CD4-positive, alpha-beta T cell treated with Interleukin-21 for 1 hour (primary cell): ENCODE data around the gene DSCAML1.

Source experiments
- DNase-seq: peaks from one replicate; pipeline ENCODE4 v3.0.0-alpha.2; 2020

Gene DSCAML1

DNA sequence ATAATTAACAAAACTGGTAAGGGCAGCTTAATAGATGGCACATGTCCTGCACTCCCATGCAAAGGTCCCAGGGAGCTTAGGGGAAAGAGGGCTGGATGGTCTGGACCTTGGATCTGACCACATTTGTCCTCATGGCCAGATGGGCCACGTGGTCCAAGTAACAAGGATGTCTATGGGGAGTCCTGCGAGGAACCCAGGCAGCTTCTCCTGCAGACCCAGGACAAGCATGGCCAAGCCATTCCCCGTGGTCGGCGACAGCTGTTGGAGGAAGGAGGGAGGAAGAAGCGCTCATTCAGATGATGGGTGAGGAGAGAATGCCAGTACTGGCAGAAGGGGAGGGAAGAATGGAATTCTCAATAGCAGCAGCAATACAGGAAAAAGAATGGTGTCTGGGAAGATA, 109.2 kb downstream of the DSCAML1 start:
- DNase-seq: no peak

DNA sequence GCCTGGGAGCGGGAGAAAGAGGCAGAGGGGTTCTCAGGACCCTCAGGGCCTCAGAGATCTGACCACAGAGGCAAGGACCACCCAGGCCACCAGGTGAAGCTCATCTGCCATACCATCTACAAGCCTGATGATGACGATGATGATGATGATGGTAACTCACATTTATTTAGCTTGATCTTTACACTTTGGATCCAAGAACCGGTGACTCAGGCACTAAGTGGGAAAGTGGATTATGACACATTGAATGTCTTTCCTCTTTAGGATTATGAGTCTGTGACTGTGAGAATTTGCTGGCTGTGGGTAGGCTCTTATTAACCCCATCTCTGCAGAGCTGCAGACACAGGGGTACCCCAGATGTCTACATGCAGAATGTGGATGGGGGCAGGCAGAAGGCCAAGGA, 110.3 kb downstream of the DSCAML1 start:
- DNase-seq: no peak

DNA sequence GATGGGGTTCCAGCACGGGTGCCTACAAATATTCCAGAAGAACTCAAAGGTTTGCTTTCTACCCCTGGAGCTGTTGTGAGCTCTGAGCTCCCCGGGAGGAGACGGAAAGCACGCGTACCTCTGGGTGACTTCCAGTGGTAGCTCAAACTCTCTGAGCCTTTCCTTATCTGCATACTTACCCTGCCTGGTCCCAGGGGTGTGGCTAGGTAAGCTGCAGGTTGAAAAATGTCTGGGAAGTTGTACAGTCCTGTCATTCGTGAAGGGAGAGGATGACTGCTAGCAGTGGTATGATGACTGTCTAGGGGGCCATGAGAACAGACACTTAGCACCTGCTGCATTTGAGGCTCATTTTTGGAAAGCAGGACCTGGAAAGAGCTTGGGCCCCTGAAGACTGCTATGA, 111.5 kb downstream of the DSCAML1 start:
- no peak for DNase-seq

DNA sequence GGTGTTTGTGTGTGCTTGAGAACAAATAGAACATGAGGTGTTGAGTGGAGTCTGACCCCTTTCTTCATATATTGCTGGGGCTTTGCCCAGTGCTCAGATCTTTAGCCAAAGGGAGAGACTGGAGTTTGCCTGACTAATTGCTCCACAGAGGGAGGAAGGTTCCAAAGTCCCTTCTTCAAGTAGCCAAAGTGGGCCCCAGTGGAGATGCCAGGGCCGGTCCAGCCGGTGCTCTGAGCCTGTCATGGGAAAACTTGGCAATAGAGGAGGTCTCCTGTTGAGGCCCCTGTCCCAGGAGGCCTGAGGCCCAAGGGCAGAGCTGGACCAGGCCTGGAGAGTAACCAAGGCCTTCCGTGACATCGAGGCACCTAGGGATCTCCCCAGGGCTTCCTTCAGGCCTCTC, 112.3 kb downstream of the DSCAML1 start:
- no peak for DNase-seq

DNA sequence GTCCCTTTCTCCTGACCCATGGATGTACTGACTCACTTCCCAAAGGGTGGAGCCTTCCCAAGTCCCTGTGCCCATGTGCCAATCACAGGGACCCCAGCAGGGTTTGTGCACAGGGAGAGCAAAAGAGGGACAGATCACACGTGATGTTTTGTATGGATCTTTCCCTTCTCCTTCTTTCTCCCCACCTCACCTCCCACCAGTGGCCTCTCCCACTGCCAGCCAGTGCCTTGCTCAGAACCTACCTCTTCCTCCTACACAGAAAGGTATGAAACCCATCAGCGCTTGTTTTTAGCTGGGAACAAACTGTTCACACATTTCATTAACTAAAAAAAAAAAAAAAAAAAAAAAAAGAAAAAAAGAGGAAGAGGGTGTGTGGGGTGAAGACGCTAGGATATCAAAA, 112.9 kb downstream of the DSCAML1 start:
- DNase-seq: no peak

DNA sequence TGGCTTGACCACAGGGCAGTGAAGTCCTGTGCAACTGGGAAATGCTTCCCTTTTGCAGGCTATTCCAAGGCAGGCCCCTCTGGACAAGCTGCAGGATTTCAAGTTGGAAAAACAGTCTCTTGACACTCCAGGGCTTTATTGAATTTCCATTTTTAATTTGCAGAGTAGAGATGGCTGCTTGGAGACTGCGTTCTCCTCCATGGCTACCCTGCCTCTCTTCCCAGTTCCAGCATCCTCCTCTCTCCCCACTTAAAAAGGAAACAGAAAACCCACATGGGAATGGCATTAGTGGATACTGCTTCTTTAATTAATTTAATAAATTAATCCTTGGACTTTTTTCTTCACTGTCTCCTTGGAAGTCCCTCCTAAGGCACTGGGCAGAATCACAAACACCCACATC, 115.6 kb downstream of the DSCAML1 start:
- DNase-seq: no peak

DNA sequence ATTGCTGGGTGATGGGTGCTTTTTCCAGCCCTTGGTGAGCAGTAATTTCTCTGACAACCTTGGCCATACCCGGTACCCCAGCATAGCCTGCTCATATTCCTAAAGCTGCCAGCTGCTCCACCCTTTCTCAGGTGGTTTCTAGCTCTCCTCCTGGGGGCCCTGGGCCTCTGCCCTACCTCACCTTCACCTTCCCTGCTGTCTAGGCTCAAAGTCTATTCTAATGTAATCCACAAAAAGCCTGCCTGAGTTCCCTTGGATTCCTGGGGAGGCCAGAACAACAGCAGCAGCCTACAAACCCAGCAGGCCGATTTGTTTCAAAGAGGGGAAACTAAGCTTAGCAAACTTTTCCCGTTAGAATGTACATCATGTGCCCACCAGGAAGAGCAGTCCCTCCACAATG, 117.6 kb downstream of the DSCAML1 start:
- no peak for DNase-seq

DNA sequence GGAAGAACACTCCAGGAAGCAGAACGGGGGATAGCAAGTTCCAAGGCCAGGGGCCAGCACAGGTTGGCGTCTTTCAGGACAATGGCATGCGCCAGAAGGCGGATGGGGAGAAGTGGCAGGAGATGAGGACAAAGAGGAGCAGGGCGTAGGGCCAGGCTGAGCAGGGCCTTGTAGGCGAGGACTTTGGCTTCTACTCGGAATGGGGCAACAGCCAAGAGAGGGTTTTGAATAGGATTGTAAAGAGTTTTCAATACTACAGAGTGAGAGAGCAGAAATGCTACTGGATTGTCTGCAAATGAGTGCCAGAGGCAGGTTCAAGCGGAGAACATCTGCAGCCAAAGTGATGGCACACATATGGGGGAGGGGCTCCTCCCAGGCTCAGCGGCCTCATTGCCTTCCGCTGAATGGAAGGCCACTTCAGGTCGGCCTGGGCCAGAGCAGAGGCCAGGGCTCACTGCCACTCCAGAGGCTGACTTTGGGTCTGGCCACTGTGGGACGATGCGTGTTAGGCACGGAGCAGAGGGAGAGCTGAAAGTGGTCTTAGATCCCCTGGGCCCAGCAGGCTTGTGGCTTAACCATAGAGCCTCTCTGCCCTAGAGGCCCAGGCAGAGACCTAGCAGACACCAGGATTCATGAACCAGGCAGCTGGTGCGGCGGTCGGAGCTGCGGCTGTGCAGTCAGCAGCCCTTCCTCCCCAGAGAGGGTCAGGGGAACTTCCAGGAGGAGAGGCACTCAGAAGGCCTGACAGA, 118.2 kb downstream of the DSCAML1 start:
- no peak for DNase-seq

DNA sequence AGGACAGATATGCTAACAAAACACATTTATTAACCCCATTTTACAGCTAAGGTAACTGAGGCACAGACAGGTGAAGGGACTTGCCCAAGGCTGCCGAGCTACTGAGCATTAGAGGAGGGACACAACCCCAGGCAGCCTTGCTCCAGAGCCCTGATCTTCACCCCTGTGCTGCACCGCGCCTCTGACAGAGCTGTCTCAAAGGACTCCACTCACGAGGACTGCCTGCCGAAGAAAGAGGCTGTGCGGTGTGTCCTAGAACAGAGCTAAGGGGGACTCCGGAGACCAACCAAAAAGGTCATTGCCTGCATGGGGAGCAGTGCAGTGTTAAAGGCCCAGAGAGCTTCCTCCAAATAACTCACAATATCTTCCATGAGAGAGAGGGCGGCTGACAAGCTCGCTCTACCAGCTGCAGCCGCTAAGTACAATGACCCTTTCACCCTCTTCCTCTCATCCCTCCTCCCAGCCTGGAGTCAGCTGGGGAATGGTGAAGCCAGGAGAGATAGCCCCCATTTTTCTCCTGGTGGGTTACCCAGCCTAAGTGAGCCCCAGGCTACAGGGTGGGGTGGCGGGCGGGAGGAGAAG, 119.2 kb downstream of the DSCAML1 start:
- no peak for DNase-seq

DNA sequence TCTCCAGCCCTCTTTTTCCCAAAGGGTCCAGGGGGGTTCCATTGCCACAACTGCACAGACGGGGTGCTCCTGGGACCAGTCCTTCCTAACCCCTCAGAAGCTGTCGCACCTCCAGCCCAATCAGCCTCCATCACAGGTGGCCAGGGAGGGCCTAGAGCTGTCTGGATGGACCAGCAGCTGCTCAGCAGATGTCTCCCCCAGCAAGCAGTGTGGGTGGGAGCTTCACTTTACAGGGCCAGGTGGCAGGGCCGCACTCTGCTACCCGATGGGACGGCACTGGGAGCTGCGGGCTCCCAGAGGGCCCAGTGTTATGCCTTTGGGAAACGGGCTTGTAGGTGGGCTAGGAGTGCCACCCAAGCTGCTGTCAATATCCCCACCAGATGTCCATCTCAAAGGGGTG, 120.5 kb downstream of the DSCAML1 start:
- no peak for DNase-seq

DNA sequence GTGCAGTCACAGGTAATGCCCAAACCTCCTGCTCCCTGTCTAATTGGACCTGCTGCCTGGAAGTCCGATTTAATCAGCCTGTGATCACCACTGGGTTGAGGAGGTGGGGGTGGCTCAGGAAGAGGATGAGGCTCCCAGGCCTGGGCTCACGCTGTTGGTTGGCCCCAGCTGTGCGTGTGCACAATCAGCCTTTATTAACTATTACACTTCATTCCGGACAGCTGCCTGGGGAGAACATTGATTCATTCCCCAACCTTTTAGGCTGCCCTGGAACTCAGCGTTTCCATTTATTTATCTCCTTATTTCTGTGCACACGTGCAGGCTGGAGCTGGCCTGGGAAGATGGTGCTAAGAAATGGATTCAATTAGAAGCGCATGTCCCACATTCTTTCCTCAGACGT, 123.4 kb downstream of the DSCAML1 start:
- no peak for DNase-seq

DNA sequence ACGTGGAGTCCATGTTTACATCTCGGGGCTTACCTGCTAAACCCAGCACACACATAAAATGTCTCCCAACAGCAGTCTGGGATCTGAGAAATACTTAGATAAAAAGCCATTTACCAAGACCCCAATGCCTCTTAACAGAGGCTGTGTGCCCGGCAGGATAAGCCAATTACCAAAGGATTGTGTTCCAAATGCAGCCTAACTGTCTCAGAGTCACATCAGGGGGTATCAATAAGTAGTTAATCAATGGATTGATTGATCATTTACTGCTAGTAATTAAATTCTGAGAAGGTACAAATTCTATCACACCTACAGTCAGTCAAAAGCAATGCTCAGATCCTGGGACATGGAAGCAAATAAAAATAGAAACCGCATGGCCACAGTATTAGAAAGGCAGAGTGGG, 125.6 kb downstream of the DSCAML1 start:
- DNase-seq: no peak

DNA sequence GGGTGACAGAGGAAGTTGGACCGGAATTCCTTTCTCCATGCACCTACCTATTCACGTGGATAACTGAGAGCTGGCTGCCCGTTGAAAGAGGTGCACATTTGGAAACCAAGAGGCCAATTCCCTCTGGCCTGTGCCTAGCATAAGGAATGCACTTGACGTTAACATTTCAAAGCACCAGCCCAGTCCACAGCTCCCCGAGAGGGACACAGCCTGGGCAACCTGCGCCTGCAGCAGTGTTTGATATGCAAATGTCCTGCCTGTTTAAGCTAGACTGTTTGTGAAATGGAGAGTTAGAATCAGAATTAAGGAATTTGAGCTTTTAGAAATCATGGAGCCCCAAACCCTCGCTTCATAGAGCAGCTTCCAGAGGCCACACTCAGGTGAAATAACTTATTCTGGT, 126.1 kb downstream of the DSCAML1 start:
- DNase-seq: no peak

DNA sequence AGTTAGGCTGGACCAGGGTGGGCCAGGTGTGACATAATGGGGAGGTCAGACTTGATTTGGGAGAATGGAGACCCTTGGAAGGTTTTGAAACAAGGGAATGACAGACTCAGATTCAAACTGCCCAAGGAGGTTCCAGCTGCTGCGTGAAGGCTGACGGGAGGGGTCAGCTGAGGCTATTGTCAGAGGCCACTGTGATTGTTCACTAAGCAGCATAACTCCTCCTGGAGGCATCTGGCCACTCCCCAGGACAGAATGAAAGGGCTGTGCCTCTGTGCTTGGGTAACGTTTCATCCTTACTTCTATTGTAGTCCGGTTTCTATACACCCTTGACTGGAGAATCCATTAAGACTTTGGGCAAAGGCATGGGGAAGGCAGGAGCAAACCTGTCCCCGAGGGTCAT, 126.6 kb downstream of the DSCAML1 start:
- DNase-seq: no peak

DNA sequence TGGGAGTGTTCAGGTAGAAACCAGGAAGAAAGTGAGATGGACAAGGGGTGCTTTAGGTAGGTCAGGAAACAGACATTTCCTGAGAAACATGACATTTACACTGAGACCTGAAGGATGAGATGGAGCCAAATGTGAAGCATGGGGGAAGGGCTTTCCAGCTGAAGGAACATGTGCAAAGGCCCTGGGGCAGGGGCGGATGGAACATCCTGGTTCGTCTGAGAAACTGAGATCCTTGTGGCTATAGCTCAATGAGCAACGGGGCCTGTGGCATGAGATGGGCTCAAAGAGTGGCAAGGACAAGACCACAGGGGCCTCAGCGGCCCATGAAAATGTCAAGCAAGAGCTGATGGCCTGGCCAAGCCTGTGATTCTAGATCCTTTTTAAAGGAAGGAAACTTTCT, 127.4 kb downstream of the DSCAML1 start:
- no peak for DNase-seq

DNA sequence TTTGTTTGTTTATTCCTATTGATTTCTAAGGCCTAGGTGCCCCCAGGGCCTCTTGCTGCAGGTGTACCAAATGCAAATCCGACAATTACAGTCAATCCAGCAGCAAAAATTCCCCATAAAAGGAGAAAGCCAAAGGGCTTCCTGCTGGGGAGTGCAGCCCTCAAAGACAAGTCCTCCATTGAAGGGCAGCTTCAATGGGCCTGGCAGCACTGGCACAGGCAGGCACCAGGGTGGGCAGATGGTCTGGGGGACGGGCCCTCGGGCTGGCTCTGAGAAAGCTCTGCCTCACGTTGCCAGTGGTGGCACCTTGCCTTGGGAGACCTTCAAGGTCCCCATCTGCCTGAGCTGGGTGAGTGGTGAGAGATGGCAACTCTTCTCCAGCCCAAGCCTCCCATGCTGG, 128.0 kb downstream of the DSCAML1 start:
- DNase-seq: no peak

DNA sequence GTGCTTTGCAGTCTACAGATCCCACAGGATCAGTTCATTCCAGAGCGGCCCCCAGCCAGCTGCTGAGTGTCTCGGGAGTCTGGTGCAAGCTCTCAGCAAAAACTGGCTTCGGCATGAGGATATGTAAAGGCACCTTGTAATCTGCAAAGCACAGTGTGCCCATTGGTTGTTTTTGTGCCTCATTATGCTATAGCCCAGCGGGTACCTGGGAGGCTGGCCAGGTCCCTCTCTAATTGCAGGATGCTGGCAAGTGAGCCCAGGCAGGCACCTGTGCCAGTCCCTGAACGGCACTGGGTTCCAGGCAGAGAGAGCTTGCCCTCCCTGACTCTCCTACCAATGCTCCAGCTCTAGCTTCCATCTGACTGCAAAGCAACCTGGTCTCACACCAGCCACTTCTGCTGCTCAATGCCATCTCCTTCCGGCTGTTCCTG, 128.7 kb downstream of the DSCAML1 start:
- DNase-seq: no peak

DNA sequence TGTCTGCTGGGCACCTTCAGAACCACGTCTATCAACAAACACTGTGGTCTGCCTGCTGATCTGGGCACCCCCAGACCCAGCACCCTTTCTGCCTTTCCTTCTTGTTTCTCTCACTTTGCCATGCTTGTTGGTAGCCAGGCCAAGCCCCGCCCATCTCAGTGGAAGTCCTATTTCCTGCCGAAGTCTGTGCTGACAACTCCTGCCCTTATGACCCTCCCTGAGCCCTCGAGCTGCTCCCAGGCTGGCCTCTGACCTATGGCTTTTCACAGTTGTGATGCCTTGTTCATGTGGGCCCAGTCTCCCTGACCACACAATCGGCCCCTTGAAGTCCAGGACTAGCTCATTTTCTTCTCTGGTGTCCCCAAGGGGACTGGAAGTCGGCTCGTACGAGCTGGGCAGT, 132.1 kb downstream of the DSCAML1 start:
- no peak for DNase-seq

DNA sequence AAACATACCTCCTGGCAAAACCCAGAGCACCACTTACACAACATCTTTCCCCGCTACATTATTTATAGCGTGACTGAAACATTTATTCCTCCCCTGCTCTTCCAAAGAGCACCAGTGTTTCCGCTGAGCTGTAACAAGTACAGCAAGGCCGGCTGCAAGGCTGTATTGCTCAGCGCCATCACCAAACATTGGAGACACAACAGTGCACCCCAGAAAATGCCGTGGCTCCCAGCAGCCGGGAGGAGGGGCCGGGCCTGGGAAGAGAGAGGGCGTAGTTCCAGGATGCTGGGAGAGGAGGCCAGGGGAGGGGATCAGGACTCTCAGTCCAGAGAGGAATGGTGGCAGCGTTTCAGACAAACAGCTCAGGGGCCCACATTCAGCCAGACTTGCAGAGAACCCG, 133.2 kb downstream of the DSCAML1 start:
- no peak for DNase-seq

DNA sequence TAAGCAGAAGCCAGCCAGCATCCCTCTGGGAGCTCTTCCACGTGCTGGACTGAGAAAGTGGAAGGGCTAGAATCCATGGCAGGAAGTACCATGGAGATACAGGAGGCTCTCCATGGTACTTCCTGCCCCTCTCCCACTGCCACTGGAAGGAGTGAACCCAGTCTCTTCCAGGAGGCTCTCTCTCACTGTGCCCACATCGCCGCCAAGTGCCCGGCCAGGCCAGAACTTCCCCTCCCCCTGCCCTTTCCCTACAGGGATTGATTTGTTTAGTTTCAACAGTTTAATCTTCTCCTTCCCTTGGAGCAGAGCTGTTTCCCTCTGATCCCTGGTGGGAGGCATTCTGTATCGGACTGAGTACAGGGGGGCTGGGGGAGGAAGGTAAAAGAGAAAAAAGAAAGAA, 133.6 kb downstream of the DSCAML1 start:
- DNase-seq: no peak

DNA sequence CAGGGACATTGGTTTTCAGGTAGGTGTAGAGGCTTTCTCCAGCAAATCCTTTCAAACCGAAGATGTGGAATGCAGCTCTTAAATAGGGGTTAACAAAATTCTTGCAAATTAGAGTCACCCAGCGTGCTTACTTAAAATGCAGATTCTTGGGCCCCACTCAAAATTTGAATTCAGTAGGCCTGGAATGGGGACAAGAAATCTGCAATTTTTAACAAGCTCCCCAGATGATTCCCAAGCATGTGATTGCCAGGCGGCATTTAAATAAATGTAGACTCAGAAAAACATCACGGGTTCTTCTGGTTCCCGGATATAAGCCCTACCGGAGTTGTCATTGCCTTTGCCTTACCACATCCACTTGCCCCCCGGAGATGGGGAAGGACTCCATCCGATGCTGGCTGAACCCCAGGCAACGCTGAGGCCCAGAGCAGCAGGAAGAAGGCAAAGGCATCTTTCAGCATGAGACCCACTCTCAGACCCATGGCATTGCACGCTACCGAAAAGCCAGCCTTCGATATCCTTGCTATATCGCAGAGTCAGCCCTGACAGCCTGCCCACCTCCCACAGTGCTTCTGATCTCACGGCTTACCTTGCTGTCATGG, 134.2 kb downstream of the DSCAML1 start:
- DNase-seq: no peak

DNA sequence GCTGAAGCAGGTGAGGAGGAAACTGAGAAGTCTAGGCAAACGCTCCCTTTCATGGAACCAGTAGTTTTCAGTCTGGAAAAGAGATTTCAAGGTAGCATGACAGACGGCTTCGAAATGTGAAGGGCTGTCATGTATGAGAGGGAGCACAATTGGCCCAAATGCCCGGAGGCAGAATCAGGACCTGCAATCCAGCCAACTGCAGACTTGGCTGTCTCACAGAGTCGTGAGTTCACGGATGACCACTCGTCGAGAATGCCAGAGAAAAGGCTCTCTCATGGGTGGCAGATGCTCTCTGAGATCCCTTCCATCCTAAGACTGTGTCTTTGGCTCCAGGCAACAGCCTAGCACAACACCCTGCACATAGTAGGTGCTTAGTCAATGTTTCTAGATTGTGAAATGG, 134.8 kb downstream of the DSCAML1 start:
- no peak for DNase-seq

DNA sequence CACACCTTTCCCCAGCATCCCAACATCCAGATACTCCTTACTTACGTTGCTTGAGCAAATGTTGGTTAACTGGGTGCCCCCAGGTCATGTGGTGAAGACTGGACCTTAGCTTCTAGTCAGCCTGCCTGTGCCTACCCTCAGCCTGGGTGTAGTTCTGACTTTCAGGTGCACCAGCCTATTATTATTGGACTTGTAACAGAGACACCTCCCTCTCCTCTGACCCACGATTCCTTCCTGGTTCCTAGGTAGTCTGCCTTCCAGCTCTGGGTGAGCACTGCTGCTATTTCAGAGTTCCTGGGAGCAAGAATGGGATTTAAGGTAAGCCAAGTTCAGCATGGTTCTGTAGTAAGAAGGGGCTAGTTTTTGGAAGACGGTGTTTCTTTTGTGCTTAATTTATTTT, 138.2 kb downstream of the DSCAML1 start:
- DNase-seq: no peak

DNA sequence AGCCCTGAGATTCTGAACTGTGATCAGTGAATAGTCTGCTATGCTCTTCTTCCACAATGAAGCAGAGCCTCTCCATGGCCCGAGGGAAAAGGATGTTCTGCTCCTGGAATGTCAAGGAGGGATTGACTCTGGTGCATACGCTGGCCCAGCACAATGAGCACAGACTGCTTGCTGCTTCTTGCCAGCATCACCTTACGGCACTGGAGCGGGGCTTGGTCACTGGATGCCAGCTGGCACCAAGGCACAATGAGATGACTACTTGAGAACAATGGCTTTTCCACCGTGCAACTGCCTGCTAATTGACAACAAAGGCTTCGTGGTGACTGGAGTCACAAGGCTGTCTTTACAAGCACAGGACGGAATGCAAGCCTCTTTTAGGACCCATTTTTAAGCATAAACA, 139.2 kb downstream of the DSCAML1 start:
- DNase-seq: no peak
